DMS53 treated with DMSO at 0.1 percent for 48 hours (cell line): ENCODE results near the gene GLB1L.
"Not testable (repeated sequence)": the region's sequence is repeated elsewhere in the genome, so short reads cannot be mapped to it uniquely, and the experiment has no call there.

ENCODE experiments used
- DNase-seq: peaks from one replicate; lab custom pipeline; 2025; ENCODE audit not compliant: unreplicated experiment; lab: John Stamatoyannopoulos, UW

The GLB1L gene

GRCh38 chr2:219281588-219281987, 36.3 kb upstream of the GLB1L start:
- DNase-seq = no peak

DNA sequence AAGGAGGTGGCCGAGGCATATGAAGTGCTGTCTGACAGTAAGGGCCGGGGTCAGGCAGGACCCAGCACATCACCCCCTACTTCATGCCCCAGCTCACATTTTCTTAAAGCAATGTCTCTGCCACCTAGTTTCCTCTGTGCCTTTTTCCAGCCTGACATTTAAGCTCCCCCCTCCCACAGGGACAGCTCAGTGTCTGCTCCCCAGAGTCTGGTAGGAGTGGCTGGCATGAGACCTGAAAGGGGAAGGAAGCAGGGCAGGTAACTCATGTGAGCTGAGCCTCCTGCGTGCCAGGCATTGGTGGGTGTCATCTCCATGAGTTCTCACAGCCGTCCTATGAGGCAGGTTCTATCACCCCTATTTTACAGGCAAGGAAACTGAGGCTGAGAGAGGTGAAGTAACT, 35.4 kb upstream of the GLB1L start:
- no peak for DNase-seq

DNA sequence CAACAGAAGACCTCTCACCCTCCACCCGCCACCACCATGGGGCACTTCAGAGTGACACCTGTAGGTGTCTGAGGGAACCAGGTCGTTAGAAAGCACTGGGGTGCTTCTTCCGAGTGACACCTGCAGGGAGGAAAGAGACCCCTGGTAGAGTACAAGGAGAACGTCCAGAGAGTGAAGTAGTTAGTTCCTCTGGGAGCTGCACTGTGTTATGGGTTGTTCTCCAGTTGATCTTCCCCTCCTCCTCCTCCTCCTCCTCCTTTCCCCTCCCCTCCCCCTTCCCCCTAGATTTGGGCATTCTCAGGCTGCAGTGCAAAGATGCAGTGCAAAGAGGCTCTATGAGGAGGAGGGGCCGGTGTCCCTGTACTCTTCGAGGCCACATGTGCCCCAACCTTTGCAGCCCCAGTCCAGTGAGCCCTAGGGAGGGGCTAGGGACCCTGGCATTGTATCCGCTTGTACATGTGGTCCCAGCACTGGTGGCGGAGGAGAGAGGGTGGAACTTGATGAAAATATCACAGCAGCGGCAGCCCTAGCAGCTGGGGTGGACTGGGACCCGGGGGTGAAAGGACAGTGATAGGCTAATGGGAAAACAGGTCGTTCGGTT, 34.8 kb upstream of the GLB1L start:
- DNase-seq = no peak

- DNase-seq = peak; percentile 89
Measured at GRCh38 chr2:219279151-219279915, 34.1 kb upstream of the GLB1L start, which contains the start of gene DNAJB2. TSS of gene DNAJB2 (plus strand) at chr2:219279366. CDS start at chr2:219279834, 468 bp downstream.

- DNase-seq = no peak
Measured at GRCh38 chr2:219278655-219279150, 33.5 kb upstream of the GLB1L start.

GRCh38 chr2:219277703-219278654, 32.7 kb upstream of the GLB1L start:
- peak; percentile 68 for DNase-seq

GRCh38 chr2:219274361-219274921, 29.2 kb upstream of the GLB1L start:
- no peak for DNase-seq

DNA sequence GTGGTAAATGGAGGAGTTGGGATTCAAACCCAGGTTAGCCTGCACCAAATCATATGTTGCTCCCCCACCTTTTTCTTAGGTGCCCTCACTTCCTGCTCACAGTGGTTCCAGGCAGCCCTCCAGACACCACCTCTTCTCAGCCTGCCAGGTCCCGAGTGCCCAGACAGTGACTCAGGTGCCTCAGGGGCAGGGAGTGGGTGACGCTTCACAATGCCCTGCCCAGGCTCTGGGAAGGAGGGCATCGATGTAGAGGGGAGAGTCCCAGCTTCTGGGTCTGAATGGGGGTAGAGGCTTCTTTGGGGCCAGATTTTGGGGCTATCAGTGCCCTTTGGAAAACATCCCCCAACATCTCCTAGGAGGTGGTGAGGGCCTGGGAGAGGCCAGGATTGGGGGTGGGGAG, 28.7 kb upstream of the GLB1L start:
- no peak for DNase-seq

GRCh38 chr2:219272995-219273394, 27.8 kb upstream of the GLB1L start:
- no peak for DNase-seq

- no peak for DNase-seq
Measured at GRCh38 chr2:219272356-219272755, 27.1 kb upstream of the GLB1L start.

DNA sequence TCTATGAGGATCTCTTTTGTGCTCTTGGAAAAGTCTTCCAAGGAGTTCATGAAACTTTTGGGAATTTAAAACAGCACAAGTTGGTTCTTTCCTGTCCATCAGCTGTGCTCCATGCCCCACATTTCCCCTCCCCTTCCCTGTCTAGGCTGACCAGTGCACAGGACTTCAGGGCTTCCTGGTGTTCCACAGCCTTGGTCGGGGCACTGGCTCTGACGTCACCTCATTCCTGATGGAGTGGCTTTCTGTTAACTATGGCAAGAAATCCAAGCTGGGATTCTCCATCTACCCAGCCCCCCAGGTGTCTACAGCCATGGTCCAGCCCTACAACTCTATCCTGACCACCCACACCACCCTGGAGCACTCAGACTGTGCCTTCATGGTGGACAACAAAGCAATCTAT, 25.8 kb upstream of the GLB1L start:
- DNase-seq = no peak

GRCh38 chr2:219270055-219270372, 24.8 kb upstream of the GLB1L start:
- no peak for DNase-seq

- DNase-seq = peak; percentile 14
Measured at GRCh38 chr2:219269362-219270054, 24.3 kb upstream of the GLB1L start.

DNA sequence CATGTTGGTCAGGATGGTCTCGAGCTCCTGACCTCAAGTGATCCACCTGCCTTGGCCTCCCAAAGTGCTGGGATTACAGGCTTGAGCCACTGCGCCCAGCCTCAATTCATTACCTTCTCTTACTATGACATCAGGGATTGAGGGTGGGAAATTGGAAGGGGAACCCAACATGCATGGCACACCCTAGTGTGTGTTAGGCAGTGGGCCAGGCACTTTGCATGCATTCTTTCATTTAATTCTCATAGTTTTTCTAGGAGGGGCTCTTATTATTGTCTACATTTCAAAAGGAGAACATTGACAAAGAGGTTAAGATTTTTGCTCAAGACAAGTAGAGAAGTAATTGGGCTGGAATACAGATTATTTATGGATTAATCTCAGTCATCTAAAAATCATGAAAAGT, 23.1 kb upstream of the GLB1L start:
- DNase-seq = no peak

DNA sequence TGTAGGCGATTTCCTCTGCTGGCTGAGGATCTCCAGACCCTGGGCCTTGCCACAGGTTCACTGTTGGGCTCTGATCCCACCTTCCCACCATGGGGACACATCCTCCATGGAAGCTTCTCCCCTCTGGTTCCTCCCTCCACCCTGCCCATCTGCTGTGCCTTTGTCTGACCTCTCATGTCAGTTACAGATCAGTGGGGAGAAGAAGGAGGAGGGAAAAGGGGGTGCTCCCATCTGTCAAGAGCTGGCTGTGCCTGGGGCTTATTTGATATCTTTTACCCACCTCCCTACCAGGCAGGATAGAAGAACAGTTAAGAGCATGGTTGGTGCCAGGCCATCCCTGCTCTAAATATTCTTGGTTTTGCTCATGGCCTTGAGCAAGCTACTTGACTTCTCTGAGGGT, 21.6 kb upstream of the GLB1L start:
- DNase-seq = no peak

DNA sequence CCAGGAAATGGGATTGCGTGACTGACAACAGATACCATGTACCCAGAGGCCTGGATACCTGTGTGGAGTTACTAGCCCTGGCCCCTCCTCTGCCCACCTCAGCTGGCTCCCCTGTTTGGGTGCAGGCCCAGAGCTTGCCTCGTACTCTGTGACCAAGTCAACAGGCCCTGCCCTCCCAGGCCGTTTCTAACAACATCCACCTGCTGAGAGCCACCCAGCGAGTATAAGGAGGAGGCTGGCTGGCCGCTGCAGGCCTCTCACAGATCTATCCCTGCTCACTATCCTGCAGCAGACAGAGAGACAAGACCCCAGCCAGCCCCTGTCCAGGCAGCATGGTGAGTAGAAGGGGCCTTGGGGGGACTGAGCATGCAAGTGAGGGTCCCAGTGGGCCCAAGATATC, 21.0 kb upstream of the GLB1L start:
- no peak for DNase-seq

GRCh38 chr2:219261024-219261855, 16.0 kb upstream of the GLB1L start:
- no peak for DNase-seq

- DNase-seq = not testable (repeated sequence)
Measured at GRCh38 chr2:219258942-219259341, 13.7 kb upstream of the GLB1L start.

DNA sequence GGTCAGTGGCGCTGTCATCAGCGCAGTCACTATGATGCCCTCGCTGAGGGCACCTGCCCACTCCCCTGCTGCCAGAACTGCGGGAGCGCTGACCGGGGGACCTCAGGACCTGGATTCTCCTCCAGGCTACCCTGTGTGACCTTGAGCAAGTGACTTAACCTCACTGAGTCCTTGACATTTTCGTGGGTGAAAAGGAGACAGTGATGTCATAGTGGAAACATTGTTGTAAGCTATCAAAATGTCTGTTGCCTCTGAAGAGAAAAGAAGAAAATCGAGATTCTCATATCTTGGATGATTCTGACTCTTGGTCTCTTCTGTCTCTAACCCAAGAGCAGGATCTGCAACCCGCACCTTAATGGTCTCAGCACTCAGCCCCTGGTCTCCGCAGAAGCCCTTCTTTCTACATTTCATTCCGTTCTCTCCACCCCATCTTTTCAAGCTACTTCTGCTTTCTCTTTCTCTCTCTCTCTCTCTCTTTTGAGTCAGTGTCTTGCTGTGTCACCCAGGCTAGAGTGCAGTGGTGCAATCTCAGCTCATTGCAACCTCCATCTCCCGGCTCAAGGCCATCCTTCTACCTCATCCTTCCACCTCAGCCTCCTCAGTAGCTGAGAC, 9.5 kb upstream of the GLB1L start:
- DNase-seq = no peak
